Activated B cell treated with CpG ODN at 0.5 μM for 24 hours (primary cell): ENCODE measurements around the gene ADAMTSL2. TPM values are rescaled to one million over a fixed set of nuclear protein-coding genes. Genes with fewer than 3 reads are reported as not detected.

Experiments
- ATAC-seq: fragments of 200-7000 bp; cut with Tn5 transposase; one replicate; pipeline ENCODE4 v1.10.0; 2021; ENCODE audit warnings: low read depth, mild to moderate bottlenecking, moderate library complexity
- CTCF ChIA-PET: fragments of 350-600 bp; sonication (Branson Sonifier 250); formaldehyde crosslinking; loops from one replicate; lab custom pipeline; 2021; ENCODE audit warnings: antibody characterized with exemption; lab: Charles Lee
- POLR2A ChIA-PET: fragments of 350-600 bp; sonication (Branson Sonifier 250); formaldehyde crosslinking; loops from one replicate; lab custom pipeline; 2021; ENCODE audit warnings: antibody characterized with exemption; lab: Charles Lee
- DNase-seq: peaks from one replicate; pipeline ENCODE4 v3.0.0; 2022
- H3K27ac Mint-ChIP-seq: one replicate; pipeline ENCODE4 v1.8.0; 2020; ENCODE audit warnings: mixed read lengths
- H3K27me3 Mint-ChIP-seq: one replicate; pipeline ENCODE4 v1.8.0; 2021; ENCODE audit warnings: mixed read lengths
- H3K36me3 Mint-ChIP-seq: one replicate; pipeline ENCODE4 v1.8.0; 2021; ENCODE audit warnings: low read depth, mixed read lengths
- H3K4me1 Mint-ChIP-seq: one replicate; pipeline ENCODE4 v1.8.0; 2021; ENCODE audit warnings: mixed read lengths
- H3K4me3 Mint-ChIP-seq: one replicate; pipeline ENCODE4 v1.8.0; 2020; ENCODE audit warnings: mild to moderate bottlenecking, mixed read lengths
- H3K9me3 Mint-ChIP-seq: one replicate; pipeline ENCODE4 v1.8.0; 2020; ENCODE audit warnings: mixed read lengths
- CTCF ChIP-seq: fragments of 200-600 bp; IDR thresholded peaks from one replicate; pipeline ENCODE4 v1.8.0; 2022; ENCODE audit warnings: antibody characterized with exemption, mild to moderate bottlenecking
- intact Hi-C: fragments of 100-400 bp; cut with micrococcal nuclease; formaldehyde crosslinking; loops from one replicate; pipeline ENCODE4 v1.15.1; 2024
- total RNA-seq: library from RNA; stranded (reverse); gene quantifications from 2 replicates; pipeline ENCODE4 v1.2.3, GENCODE V29; 2022

Gene ADAMTSL2
- total RNA-seq, 1 donor from 2014 or later: not detected

GRCh38 chr9:133502112-133502511 is 32.4 kb upstream of the ADAMTSL2 start:
- ChIA-PET CTCF (no interaction called here), POLR2A (no interaction called here)
- Mint-ChIP-seq H3K9me3 (peaks cover 20% of the 10 kb centered on the region), H3K4me1 (no peaks in the 10 kb centered on the region), H3K27me3 (peaks cover 22% of the 10 kb centered on the region), H3K4me3 (no peak overlapping the region), H3K27ac (no peak overlapping the region), H3K36me3 (no peaks in the 10 kb centered on the region)
- intact Hi-C loops: no loop called here
- no peak for TF ChIP-seq CTCF
- no peak for DNase-seq
- ATAC-seq: no peak

GRCh38 chr9:133505186-133505830 is 29.2 kb upstream of the ADAMTSL2 start:
- TF ChIP-seq CTCF: no peak
- no peak overlapping the region for H3K4me3 Mint-ChIP-seq
- ChIA-PET POLR2A (no interaction called here), CTCF (no interaction called here)
- peaks cover 21% of the 10 kb centered on the region for H3K27me3 Mint-ChIP-seq
- intact Hi-C loops: no loop called here
- DNase-seq (no peak), ATAC-seq (no peak)
- H3K4me1 Mint-ChIP-seq: no peaks in the 10 kb centered on the region
- H3K27ac Mint-ChIP-seq: no peak overlapping the region
- no peaks in the 10 kb centered on the region for H3K36me3 Mint-ChIP-seq
- peaks cover 20% of the 10 kb centered on the region for H3K9me3 Mint-ChIP-seq

GRCh38 chr9:133505901-133506652 is 28.4 kb upstream of the ADAMTSL2 start:
- ATAC-seq (no peak), DNase-seq (no peak)
- TF ChIP-seq CTCF: no peak
- H3K4me1 Mint-ChIP-seq: no peaks in the 10 kb centered on the region
- peaks cover 19% of the 10 kb centered on the region for H3K9me3 Mint-ChIP-seq
- no peak overlapping the region for H3K4me3 Mint-ChIP-seq
- peaks cover 21% of the 10 kb centered on the region for H3K27me3 Mint-ChIP-seq
- ChIA-PET POLR2A (no interaction called here), CTCF (no interaction called here)
- H3K36me3 Mint-ChIP-seq: no peaks in the 10 kb centered on the region
- H3K27ac Mint-ChIP-seq: no peak overlapping the region
- intact Hi-C loops: no loop called here

GRCh38 chr9:133506653-133507038 is 27.9 kb upstream of the ADAMTSL2 start:
- H3K4me3 Mint-ChIP-seq: no peak overlapping the region
- POLR2A ChIA-PET: no interaction called here
- TF ChIP-seq CTCF: no peak
- CTCF ChIA-PET: no interaction called here
- no peak for DNase-seq
- H3K4me1 Mint-ChIP-seq: no peaks in the 10 kb centered on the region
- no peaks in the 10 kb centered on the region for H3K36me3 Mint-ChIP-seq
- ATAC-seq: no peak
- H3K27ac Mint-ChIP-seq: no peak overlapping the region
- intact Hi-C loops: no loop called here
- H3K9me3 Mint-ChIP-seq: peaks cover 13% of the 10 kb centered on the region
- H3K27me3 Mint-ChIP-seq: peaks cover 21% of the 10 kb centered on the region

- DNase-seq (no peak), ATAC-seq (no peak)
- peaks cover 9% of the 10 kb centered on the region for H3K9me3 Mint-ChIP-seq
- intact Hi-C loops: no loop called here
- POLR2A ChIA-PET: no interaction called here
- CTCF ChIA-PET: no interaction called here
- H3K27ac Mint-ChIP-seq: no peak overlapping the region
- no peak overlapping the region for H3K4me3 Mint-ChIP-seq
- H3K27me3 Mint-ChIP-seq: peaks cover 21% of the 10 kb centered on the region
- H3K4me1 Mint-ChIP-seq: no peaks in the 10 kb centered on the region
- no peak for TF ChIP-seq CTCF
- no peaks in the 10 kb centered on the region for H3K36me3 Mint-ChIP-seq
Observed at GRCh38 chr9:133507246-133507965, 27.1 kb upstream of the ADAMTSL2 start.
